ENCODE results near the gene HIVEP3. TPM values are rescaled to one million over a fixed set of nuclear protein-coding genes. Genes with fewer than 3 reads are reported as not detected.

Gene HIVEP3
- total RNA-seq, 4 donors from 2014 or later, result 6.1 to 10.1 (median 7.8) TPM

- no peak for DNase-seq (ENCODE audit: low spot score)
- no peak for ATAC-seq (ENCODE audit: low FRiP score)
- TF ChIP-seq CTCF (IDR thresholded peaks at IDR 0.05), result no peak
These were observed 156.5 kb downstream of the HIVEP3 start for GRCh38 chr1:41762251-41762650.

GRCh38 chr1:41758904-41759548 is 159.7 kb downstream of the HIVEP3 start:
- no peak for TF ChIP-seq CTCF (IDR thresholded peaks at IDR 0.05)
- ATAC-seq (ENCODE audit: low FRiP score) (peak; percentile 68), DNase-seq (ENCODE audit: low spot score) (no peak)

- DNase-seq (ENCODE audit: low spot score), result no peak
- ATAC-seq (ENCODE audit: low FRiP score), result peak; percentile 24
- TF ChIP-seq CTCF (IDR thresholded peaks at IDR 0.05), result no peak
These were observed 160.2 kb downstream of the HIVEP3 start for GRCh38 chr1:41758500-41758899.

- TF ChIP-seq CTCF (IDR thresholded peaks at IDR 0.05), result no peak
- ATAC-seq (ENCODE audit: low FRiP score) (no peak), DNase-seq (ENCODE audit: low spot score) (no peak)
These were observed 164.2 kb downstream of the HIVEP3 start for GRCh38 chr1:41754540-41754939.

GRCh38 chr1:41752514-41753170 is 166.1 kb downstream of the HIVEP3 start:
- ATAC-seq (ENCODE audit: low FRiP score) (no peak), DNase-seq (ENCODE audit: low spot score) (no peak)

GRCh38 chr1:41751804-41752513 is 166.8 kb downstream of the HIVEP3 start:
- ATAC-seq (ENCODE audit: low FRiP score), result peak; percentile 44
- TF ChIP-seq CTCF (IDR thresholded peaks at IDR 0.05), result no peak
- no peak for DNase-seq (ENCODE audit: low spot score)

More at GRCh38 chr1:41752514-41753170, 166.1 kb downstream of the HIVEP3 start:
- no peak for TF ChIP-seq CTCF (IDR thresholded peaks at IDR 0.05)

Measured in omental fat pad (tissue), 4 donors.